NCI-H526 treated with DMSO at 0.1 percent for 48 hours (cell line): ENCODE results near the gene MLN.

ENCODE experiments used
- DNase-seq: peaks from one replicate; lab custom pipeline; 2025; lab: John Stamatoyannopoulos, UW

The MLN gene

GRCh38 chr6:33813990-33814985, 10.5 kb upstream of the MLN start:
- DNase-seq, result no peak

DNA sequence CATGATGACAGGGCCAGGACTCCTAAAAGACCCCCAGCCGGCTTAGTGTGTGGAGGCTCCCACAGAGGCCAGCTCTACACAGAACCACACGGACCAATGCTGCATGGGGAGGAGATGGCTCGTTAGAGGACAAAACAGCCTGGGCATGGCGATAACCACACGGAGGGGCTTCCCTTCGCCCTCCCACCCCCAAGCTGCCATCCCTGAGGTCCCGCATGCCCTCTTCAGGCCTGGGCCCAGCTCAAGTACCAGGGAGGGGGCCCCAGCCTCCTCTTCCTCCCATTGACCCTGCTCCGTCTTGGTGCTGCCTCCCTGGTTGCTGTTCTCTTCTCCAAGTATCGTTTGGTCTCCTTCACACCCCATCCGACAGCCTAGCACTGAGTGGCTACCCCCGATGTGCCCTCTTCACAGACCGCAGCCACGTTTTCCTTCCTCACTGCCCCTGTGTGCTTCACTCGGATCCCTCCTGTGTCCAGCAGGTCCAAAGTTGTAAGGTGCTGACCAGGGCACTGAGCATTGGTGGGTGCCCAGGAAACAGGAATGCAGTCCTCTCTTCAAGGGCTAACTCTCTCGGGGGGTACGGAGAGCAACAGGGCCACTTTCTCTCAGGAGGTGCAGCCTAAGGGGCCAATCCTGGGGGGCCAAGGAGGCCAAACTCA, 9.6 kb upstream of the MLN start:
- DNase-seq, result no peak

- peak; percentile 17 for DNase-seq
These were observed 8.9 kb upstream of the MLN start for GRCh38 chr6:33812669-33813068.

DNA sequence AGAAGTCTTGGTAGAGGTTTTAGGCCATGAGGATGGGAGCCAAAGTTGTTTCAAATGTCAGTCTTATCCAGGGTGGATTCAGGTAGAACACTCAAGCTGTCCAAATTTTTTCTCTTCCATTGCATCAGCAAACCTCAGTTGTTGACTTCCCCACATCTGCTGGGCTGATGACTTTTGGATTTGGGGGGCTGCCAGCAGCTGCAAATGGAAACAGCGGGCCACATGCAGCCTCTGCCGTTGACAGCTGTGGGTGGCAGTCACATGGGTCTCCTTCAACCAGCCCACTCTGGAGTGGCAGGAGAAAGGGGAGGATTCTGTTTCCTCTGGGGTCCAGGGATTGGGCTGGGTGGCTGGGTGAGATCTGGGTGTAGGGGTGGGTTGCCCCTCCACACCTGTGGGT, 5.8 kb upstream of the MLN start:
- DNase-seq, result no peak

GRCh38 chr6:33808641-33809180, 4.9 kb upstream of the MLN start:
- no peak for DNase-seq

GRCh38 chr6:33807606-33808005, 3.8 kb upstream of the MLN start:
- no peak for DNase-seq

GRCh38 chr6:33806841-33807240, 3.0 kb upstream of the MLN start:
- DNase-seq, result no peak

DNA sequence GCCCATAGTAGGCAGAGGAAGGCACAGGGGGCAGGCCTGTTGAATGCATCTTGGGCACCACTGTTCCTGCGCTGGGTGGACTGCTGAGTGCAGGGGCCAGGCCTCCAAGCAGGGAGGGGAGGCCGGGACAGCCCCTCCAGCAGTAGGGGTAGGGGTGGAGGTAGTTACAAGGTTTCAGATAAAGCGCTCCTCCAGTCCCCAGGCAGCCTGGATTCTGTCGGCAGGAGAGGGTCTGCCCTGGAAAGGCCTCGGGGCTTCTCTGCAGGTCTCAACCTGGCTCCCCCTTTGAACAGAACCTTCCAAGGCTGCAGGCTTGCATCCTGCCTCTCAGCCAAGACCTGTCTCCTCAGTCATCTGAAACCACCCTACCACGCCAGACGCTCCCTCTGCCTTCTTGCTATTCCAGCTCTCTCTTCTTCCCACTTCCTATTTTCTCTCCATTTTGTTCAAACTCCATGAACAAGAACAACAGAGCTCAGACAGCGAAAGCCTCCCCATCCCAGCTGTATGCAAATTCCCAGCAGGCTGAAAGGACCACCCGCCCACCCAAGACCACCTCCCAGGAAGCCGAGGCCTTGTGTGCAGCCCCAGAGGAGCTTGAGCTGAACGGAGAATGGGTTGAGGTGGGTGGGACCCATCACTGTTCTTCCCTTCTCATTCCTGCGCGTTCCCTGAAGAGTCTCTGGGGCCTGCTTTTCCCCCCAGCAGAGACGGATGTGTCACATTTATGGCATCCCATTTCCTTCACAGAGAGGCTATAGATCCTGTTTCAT, 1.4 kb downstream of the MLN start:
- DNase-seq, result no peak

GRCh38 chr6:33801611-33802010, 2.2 kb downstream of the MLN start:
- DNase-seq, result no peak

- DNase-seq, result no peak
These were observed 3.4 kb downstream of the MLN start for GRCh38 chr6:33800248-33800969.

DNA sequence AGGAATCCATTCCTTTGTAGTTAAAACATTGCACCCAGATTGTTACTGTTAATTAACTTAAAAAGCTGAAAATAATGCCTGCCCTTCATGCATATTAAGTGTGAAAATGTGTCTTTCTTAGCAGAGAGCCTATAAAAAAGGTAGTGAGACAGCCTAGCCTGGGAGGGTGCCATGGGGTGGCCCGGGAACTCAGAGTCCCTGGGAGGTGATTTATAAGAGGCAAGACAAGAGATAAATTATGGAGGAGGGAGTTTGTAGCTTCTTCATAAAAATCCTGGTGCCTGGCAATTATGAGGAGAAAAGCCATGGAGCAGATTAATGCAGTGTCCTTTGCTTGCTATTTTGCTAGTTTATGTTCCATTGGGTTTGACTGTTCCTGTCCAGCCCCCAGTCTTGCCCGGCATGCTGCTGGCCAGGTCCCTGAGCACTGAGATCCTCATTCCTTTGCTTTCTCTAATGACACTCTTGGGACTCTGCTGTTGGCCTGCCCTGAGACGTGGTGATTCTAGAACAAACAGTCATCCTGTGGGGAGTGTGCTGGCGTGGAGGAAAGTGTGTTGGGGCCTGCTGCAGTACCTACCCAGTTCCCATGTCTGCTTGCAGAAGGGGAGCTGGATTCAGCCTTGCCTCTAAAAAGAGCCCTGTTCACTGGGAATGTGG, 4.2 kb downstream of the MLN start:
- no peak for DNase-seq

DNA sequence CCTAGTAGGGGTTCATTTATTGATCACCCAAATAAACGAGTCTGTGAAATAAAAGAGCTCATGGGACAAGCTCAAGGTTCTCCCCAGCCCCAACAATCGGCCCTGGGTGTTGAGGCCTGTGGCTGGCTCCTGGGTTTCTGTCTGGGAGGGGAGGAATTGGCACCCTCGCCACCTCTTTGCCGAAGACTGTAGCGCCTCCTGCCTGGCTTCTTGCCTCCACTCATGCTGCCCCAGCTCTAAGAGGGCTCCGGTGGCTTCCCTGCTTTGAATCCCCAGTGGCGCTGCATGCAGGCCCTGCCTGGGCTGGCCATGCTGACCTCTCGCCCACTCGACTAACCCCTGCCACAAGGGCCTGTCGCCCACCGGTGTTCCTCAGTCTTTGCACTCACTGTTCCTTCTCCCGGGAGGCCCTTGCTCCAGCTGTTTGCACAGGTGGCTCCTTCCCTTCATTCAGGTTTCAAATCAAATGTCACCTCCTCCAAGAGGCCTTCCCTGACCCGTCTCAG, 5.4 kb downstream of the MLN start:
- DNase-seq, result no peak

- no peak for DNase-seq
These were observed 6.0 kb downstream of the MLN start for GRCh38 chr6:33797626-33798342.

GRCh38 chr6:33794910-33795623, 8.7 kb downstream of the MLN start:
- no peak for DNase-seq

- no peak for DNase-seq
These were observed 10.8 kb downstream of the MLN start for GRCh38 chr6:33792981-33793380.

- no peak for DNase-seq
These were observed 12.2 kb downstream of the MLN start for GRCh38 chr6:33791620-33792019.

DNA sequence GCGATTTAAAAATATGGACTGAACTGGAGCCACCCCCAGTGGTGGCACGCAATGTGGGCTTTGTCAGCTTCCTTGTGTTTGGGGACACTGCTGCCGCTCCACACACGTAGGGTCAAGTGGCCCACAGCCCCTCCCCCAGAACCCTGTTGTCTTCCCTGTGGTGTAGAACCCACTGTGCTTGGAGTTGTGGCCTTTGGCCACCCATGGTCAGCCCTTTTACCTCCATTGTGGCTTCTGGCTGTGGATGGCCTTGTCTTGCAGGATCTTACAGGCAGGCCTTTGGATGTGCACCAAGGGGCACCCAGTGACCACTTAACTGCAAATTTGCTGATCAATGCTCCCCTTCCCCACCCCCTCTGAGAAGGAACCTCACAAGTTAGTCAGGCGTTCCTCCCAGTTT, 12.9 kb downstream of the MLN start:
- no peak for DNase-seq

DNA sequence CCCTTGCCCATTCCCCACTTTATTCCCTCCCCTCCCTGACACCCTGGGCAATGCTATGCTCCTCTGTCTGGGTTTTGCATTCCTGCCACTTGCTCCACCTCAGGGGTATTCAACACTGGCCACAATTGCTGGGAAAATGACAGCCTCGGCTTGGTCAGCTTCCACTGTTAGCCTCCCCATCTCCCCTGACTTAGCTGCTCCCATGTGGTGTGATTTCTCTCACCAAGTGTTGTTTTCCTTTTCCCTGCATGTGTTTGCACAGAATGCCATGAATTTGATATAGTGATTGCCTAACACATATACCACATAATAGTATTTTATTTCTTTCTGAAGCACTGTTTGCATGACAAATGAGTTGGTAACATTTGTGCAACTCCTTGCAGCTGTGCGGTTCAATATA, 13.4 kb downstream of the MLN start:
- no peak for DNase-seq

GRCh38 chr6:33789550-33789895, 14.3 kb downstream of the MLN start:
- no peak for DNase-seq
